D341Med (cell line): Measurements from ENCODE around the gene SLC25A25.
"Not testable (repeated sequence)": the region's sequence is repeated elsewhere in the genome, so short reads cannot be mapped to it uniquely, and the experiment has no call there.

Experiments
- DNase-seq: peaks from one replicate; pipeline ENCODE4 v3.0.0; 2012; ENCODE audit warnings: low spot score

The SLC25A25 gene

DNA sequence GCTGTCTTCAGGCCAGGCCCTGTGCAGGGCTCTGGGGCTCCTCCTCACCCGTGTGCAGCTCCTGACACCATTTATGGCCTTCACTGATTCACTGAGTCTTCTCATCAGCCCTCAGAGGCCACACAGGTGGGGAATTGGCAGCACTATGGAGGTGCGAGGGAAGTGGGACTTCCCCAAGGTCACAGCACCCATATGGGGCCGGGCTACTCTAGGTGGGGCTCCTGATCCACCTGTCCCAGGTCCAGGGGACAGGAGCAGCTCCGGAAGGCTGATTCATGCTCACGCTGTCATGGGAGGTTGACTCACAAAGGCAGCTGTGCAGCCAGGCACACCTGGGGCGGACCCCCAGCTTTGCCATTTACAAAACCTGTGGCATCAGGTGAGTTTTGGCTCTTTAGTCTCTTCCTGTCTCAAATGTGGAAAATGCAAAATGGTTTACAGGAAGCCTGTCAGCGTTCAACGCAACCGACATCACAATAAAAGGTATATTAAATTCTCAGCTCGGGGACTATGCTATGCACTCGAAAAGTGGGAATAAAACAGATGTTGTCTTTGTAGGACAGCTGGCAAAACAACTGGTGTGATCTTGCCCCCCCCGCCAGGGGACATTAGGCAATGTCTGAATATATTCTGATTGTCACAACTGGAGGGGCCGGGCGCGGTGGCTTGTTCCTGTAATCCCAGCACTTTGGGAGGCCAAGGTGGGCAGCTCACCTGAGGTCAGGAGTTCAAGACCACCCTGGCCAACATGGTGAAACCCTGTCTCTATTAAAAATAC lies 15.9 kb upstream of the SLC25A25 start:
- no peak for DNase-seq

DNA sequence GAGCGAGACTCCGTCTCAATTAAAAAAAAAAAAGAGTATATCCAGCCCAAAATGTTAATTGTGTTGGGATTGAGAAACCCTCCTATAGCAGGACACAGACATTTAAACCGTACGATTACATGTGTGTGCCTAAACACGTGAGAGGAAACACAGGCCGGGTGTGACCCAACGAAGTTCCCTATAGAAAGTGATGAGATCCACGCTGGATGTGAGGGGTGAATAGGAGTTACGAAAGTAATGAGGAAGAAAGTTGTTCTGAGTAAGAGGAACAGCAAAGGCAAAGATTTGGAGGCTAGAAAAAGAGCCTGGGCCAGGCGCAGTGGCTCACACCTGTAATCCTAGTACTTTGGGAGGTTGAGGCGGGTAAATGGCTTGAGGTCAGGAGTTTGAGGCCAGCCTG lies 14.5 kb upstream of the SLC25A25 start:
- no peak for DNase-seq

DNA sequence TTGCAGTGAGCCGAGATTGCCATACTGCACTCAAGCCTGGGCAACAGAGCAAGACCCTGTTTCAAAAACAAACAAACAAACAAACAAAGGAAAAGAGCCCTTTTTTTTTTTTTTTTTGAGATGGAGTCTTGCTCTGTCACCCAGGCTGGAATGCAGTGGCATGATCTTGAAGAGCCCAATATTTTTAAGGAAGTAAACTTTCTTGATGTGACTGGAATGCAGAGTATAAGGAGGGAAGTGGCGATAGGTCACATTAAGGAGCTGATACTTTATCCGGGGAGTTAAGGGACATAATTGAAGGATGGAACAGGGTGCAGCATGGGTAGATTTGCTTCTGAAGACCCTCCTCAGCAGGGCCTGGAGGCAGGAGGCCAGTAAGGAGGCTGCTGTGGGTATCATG lies 13.9 kb upstream of the SLC25A25 start:
- no peak for DNase-seq

DNA sequence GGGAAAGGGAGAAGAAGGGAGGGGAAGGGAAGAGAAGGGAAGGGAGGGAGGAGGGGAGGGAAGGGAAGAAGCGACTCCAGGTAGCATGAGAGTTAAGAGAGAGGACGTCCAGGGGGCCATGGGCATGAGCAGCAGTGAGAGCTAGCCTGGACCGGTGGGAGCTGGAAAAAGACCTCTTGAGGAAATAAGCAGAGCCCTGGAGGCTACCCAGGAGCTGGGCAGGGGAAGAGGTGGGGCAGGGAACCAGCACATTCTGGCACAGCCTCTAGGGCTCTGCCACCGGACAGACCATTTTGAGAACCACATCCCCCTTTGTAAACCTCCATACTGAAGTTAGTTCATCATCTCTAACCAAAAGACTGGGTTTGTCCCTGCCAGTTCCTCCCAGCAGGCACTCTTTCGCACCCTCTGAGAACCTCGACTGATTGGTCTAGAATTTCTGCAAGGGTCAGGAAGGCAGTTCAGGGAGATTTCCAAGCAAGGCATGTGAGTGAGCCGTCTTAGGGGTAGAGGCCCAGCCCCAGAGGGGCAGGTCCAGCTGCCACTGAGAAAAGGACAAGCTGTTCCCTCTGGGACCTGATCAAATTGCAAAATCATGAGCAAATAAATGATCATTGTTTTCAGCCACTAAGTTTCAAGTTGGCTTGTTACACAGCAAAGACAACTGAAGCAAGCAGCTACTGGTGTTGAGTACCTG lies 12.5 kb upstream of the SLC25A25 start:
- DNase-seq = no peak

DNA sequence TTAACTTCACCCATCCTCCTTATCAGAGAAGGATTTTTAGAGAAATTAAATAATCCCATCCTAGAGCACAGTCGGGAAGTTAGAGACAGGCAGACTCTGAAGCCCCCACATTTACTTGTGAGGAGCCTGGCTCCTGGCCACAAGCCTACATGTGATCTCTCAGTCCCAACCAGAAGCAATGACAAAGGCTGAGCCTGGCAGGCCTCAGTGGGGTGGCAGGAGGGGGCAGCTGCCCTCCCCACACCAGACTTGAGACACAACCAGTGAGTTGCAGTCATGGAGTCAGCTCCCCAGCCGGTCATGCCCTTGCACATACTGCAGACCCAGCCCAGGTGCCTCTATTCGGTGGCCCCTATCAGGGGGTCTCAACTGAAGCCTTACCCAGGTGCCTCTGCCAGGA lies 11.9 kb upstream of the SLC25A25 start:
- DNase-seq = no peak

DNA sequence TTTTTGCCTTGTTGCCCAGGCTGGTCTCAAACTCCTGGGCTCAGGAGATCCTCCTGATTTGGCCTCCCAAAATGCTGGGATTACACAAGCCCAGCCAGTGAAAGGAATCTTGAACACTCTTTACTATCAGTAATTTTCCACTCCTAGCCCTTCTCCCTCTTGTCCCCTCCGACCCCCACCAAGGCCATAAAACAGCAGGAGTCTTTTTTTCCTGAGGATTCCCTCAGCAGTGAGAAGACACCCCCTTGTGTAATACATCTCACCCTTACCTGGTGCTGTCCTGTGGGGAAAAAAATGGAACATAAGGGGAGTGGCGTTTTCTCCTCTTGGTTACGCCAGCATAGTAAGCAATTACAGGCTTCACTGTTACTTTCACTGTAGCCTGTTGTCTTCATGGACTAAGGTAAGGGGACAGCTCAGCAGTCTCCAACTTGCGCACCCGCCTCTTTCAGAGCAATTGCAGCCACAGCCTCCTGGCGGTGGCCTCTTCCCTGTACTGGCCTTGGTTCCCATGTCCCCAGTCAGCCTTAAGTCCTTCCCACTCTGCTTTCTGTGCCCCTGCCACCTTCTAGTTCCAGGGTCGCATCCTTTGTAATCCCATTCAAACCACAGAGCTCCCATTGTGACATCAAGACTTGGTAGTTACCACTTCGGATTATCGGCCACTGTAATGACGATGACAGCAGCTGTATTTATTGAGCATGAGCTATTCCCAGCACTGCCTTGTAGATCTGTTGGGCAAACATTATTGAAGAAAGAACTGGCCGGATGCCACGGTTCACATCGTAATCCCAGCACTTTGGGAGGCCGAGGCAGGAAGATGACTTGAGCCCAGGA lies 10.9 kb upstream of the SLC25A25 start:
- DNase-seq = no peak

DNA sequence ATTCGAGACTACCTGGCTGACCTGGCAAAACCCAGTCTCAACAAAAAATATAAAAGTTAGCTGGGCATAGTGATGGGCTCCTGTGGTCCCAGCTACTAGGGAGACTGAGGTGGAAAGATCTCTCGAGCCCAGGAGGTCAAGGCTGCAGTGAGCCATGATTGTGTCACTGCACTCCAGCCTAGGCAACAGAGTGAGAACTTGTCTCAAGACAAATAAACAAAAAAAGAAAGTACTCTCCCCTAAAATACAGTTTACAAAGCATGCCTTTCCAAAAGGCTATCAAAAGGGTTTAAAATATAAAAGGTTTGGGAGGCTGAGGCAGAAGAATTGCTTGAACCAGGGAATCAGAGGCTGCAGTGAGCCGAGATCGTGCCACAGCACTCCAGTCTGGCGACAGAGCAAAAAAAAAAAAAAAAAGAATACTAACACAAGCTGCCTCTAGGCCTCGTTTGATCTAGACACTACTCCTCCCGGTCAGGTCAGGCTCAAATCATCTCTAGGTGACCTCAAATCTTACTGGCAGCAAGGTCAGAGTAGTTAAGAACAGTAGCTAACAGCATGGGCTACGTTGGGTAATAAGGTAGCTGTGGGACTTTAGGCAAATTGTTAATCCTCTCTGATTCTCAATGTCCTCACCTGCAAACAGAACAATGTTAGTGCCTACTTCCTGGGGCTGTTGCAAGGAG lies 10.2 kb upstream of the SLC25A25 start:
- DNase-seq = no peak

DNA sequence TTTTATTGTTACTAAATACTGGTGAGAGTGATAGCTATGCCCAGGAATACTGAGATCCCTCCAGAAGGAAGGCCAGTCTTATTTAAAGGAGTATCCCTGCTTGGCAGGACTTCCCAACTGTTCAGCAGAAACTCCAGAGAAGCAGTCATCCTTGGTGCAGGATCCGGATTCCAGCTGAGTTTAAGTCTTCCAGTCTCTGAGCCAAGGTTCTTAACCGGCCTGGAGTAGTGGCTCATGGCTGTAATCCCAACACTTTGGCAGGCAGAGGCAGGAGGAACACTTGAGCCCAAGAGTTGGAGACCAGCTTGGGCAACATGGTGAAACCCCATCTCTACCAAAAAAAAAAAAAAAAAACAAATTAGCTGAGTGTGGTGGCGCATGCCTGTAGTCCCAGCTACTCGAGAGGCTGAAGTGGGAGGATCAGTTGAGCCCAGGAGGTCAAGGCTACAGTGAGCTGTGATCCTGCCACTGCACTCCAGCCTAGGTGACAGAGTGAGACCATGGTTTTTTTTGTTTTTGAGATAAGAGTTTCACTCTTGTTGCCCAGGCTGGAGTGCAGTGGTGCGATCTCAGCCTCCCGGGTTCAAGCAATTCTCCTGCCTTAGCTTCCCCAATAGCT lies 8.6 kb upstream of the SLC25A25 start:
- DNase-seq = no peak

DNA sequence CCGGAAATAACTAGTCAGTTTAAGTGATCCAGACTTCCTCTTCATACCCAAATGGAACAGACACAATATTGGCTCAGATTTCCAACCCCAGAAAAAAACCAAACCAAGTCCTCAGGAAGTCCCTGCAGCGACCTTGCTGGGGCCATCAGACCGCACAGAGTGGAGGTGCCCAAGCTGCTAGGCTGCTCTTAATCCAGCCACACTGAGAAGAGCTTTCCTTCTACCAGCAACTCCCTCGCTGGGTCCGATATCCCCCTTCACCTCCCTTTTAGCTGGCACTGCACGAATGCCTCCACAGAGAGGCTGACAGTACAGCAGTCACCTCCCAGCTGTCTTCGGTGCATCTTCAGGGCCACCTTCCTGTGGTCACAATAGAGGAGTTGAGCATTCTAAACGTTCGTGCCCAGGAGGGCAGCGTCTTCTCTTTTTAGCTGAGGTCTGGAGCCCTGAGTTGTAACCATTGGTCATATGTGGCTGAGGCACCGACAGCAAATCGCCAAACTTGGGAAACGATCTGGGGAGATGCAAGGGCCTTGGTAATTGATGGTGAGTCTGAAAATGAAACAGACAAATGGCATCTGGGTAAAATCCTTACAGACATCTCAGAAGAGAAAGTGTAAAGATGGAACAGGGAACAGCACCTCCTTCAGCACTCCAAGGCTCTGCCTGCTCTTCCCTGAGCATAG lies 6.6 kb upstream of the SLC25A25 start:
- DNase-seq = no peak

DNA sequence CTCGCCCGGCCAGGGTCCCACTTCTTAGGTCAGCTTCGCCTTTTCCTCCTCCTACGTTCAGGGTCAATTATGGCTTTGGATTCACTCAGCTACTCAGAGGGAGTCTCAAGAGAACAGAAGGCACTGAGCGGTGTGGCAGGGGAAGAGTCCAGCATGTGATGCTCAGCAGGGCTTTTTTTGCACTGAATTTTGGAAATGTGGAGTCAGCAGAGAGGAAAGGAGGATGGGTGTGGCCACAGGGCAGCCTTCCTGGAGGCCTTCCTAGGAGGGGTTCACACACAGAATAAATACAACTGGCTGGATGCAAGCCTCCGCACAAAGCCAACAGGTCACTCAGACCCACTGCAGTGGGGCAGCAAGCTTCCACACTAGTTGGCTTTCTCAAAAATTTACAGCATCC lies 5.8 kb upstream of the SLC25A25 start:
- no peak for DNase-seq

DNA sequence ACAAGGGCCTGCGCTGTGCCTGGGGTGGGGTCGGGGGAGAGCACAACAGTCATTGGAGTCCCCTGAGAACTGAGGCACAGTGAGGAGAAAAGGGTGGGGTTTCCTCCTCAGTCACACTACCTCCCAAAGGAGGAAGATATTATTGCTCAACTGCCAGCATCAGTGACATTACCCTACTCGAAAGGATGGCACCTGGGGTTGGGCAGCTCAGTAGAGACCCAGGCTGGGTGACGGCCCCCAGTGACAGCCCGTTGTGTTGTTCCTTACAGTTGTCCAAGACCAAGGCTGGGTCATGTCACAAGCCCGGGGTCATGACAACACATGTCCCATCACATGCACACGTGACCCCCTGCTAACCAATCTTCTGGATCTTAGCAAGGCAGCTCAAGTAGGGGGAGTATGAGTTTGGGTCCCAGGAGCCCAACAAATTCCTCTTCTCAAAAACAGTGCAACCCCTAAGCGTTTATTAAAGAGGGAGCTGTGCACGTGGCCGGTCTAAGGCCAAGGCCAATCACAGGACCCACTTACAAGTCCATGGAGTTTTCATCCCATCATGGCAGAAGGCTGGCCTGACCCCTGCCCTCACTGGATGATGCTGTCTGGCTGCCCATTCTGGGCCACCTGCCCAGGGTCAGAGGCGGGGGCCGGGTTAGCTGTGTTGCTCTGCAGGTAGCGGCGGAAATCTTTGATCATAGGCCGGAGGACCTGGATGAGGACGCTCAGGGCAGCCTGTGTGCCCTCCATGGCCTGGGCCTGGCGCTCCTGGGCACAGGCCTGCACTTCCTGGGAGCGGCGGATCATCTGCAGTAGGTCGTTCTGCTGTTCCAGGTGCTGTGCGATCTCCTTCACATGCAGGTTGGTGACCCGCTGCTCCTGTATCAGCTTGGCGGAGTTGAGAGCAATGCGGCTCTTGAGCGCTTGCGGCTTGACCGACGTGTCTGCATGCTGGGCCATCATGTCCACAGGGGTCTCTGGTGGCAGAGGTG lies 4.9 kb upstream of the SLC25A25 start:
- DNase-seq = no peak

DNA sequence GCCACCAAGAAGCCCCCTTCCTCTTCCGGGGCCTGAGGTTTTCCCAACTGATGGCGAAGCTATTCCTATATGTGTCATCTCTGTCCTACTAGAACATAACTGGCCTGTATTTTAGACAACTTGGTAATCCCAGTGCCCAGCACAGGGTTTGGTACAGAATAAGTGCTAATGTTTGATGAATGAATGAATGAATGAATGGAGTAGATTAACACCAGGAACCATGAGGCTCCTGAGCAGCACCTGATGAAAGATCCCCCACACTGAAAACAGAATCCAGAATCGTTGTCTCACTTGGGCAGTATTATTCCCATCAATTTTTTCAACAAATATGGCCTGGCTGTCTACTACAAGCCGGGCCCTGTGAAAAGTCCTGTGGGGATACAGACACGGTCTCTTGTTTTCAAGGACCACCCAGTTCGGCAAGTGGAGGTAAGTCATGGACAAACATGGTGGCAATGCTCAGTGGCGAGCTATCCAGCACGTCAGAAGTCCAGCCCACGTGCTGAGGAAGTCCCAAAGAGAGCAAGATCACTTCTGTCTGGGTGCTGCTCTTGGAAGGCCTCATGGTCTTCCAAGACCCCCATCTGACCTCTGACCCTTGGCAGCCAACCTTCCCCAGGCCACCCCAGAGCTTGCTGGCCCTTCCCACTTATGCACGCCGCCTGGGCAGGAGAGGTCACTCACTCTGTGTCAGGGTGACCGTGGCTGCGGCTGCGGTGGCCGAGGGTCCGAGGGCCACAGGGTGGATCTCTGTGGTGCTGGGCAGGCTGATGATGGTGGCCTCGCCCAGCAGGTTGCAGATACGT lies 1.9 kb upstream of the SLC25A25 start:
- no peak for DNase-seq

DNA sequence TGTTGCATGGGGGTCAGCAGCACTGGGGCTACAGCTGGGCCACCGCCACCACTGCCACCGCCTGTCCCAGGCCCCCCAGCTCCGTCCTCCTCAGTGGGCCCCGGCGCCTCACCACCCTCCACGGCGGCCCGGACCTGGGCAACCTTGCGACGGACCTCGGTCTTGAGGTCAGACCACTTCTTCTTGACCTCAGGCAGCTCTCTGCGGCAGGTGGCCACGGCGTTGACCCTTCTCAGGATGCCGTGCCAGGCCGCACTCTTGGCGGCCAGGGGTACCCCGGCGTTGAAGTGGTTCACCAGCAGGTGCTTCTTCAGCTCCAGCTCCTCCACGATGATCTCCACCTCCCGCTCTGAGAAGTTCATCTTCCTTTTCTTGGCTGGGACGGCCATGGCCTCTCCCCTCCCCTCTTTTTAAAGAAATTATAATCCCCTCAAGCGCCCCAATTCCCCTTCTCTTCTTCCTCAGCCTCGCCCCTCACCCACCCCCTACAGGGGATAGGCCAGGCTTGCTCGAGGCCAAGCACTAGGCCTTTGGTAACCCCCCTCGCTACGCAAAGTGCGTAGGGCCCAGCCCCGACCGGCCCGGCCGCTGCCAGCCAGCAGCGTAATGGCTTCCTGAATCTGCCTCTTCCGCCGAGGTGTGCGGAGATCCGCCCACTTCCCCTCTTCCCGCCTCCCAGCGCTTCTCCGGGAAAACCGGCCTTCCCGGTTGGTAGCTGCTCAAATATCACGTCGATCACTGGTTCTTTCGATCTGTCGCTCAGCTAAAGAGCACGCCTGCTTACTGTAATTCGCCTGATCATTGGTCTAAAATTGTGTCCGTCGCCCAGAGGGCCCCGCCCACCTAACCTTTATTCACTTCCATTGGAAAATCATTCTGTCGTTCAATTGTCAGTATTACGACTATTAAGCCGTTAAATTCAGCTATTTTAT lies 1.1 kb upstream of the SLC25A25 start, which contains the start of gene NAIF1:
NAIF1 (minus strand) TSS at position 608 of the 932 bp plus-strand sequence; CDS start at position 389, 219 bp downstream.
- peak; percentile 94 for DNase-seq

DNA sequence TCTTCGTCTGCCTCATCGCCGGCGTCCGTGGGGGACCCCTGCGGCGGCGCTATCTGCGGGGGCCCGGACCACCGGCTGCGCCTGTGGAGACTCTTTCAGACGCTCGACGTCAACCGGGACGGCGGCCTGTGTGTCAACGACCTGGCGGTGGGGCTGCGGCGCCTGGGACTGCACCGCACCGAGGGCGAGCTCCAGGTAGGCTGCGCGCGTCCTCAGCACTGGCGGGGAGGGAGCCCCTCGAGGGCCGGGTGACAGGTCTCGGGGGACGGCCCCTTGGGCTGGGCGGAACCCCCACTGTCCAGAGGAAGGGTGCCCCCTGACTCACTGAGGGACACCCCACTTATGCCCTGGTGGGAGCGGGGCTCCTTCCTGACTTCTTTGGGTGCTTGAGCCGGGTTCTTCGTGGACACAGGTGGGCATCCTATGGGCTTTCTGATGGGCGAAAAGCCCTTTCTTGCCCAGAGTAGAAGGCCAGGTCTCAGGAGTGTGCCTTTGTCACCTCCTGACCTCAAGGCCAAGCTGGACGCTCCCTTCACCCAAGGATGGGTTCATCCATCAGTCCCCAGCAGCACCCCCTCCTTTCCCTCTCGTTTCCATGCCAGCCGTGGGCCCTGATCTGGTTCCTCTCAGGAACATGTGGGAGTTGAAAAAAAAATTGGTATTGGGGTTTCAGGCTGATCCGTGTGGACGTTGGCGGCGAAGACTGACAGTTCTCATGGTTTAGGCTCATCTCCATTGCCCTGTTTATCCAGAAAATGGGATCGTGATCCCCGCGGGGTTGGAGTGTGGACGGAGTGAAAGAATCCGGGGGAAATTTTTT lies 564 bp downstream of the SLC25A25 start:
- DNase-seq = no peak

DNA sequence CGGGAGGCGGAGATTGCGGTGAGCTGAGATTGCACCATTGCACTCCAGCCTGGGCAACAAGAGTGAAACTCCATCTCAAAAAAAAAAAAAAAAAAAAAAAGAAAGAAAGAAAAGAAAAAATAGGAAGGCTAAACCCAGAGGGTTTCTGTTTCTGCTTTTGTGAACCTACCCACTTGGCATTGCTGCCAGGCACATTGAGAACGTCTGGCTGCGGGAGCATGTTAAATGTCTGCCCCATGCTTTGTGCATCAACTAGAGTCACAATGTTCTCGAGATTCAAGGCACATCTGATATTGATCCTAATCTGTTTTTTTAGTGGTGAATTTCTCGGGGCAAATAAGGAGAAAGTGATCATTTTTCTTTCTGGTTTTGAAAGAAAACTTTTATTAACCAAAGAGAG lies 2.8 kb downstream of the SLC25A25 start:
- DNase-seq = no peak

DNA sequence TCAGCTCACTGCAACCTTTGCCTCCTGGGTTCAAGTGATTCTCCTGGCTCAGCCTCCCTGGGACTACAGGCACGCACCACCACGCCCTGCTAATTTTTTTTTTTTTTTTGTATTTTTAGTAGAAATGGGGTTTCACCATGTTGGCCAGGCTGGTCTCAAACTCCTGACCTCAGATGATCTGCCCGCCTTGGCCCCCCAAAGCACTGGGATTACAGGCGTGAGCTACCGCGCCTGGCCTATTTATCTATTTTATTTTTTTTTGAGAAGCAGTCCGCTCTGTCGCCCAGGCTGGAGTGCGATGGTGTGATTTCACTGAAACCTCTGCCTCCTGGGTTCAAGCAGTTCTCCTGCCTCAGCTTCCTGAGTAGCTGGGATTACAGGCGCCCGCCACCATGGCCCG lies 3.4 kb downstream of the SLC25A25 start:
- not testable (repeated sequence) for DNase-seq
